ENCODE results near the gene PARL. TPM values are rescaled to one million over a fixed set of nuclear protein-coding genes. Genes with fewer than 3 reads are reported as not detected.

PARL gene
- total RNA-seq, 1 donor from 2014 or later, result 39.2 TPM

- Mint-ChIP-seq H3K36me3 (ENCODE audit: low read depth) (peaks cover 43% of the 10 kb centered on the region), H3K27me3 (ENCODE audit: low read depth) (no peaks in the 10 kb centered on the region), H3K9me3 (ENCODE audit: low read depth) (no peaks in the 10 kb centered on the region), H3K27ac (ENCODE audit: unreplicated experiment) (no peak overlapping the region), H3K4me3 (ENCODE audit: unreplicated experiment) (no peak overlapping the region), H3K4me1 (ENCODE audit: low read depth) (peaks cover 16% of the 10 kb centered on the region)
- TF ChIP-seq CTCF (IDR thresholded peaks at IDR 0.05), result no peak
- DNase-seq (ENCODE audit: low spot score), result no peak
These were observed 103.4 kb downstream of the PARL start for GRCh38 chr3:183781246-183781645.

GRCh38 chr3:183779896-183780465, 104.7 kb downstream of the PARL start:
- Mint-ChIP-seq H3K4me1 (ENCODE audit: low read depth) (peaks cover 22% of the 10 kb centered on the region), H3K9me3 (ENCODE audit: low read depth) (no peaks in the 10 kb centered on the region), H3K36me3 (ENCODE audit: low read depth) (peaks cover 43% of the 10 kb centered on the region), H3K4me3 (ENCODE audit: unreplicated experiment) (no peak overlapping the region), H3K27me3 (ENCODE audit: low read depth) (no peaks in the 10 kb centered on the region), H3K27ac (ENCODE audit: unreplicated experiment) (no peak overlapping the region)
- no peak for DNase-seq (ENCODE audit: low spot score)
- TF ChIP-seq CTCF (IDR thresholded peaks at IDR 0.05), result no peak

Small RNA genes lying within 50 kb of the gene (microRNA-seq; reads per million reads assigned to microRNA genes)
- not detected for gene MIR4448 (ENCODE audit: borderline number of aligned reads)

Other genes starting within 250 kb of the PARL start
- 44.9 to 55.7 TPM (median 54.8 TPM) in 3 replicates for gene KLHL24, start 249.3 kb downstream of the PARL start, total RNA-seq
- 36.3 to 40.9 TPM (median 38.2 TPM) in 3 replicates for gene YEATS2, start 187.1 kb downstream of the PARL start, total RNA-seq
- gene MAP6D1, start 59.3 kb downstream of the PARL start, total RNA-seq, result 3.9 to 8.3 TPM (median 7.9 TPM) in 3 replicates
- 22.0 to 26.8 TPM (median 23.8 TPM) in 3 replicates for gene ABCC5, start 133.0 kb upstream of the PARL start, total RNA-seq
- gene HTR3D, start 146.9 kb upstream of the PARL start, total RNA-seq, result not detected in 3 replicates
- not detected in 3 replicates for gene HTR3C, start 168.2 kb upstream of the PARL start, total RNA-seq
- gene HTR3E, start 212.2 kb upstream of the PARL start, total RNA-seq, result not detected in 3 replicates

All from chondrocyte (in vitro differentiated cells).